HFF-Myc (cell line): ENCODE data around the gene RAB29.
"Not testable (repeated sequence)": the region's sequence is repeated elsewhere in the genome, so short reads cannot be mapped to it uniquely, and the experiment has no call there.

Source experiments
- DNase-seq: peaks from one replicate; pipeline ENCODE4 v3.0.0-alpha.2; 2011; ENCODE audit warnings: low read depth; ENCODE audit errors: extremely low read depth
- H3K4me3 ChIP-seq: replicated peaks from 2 replicates; pipeline ENCODE4 v1.5.1; 2011; ENCODE audit warnings: low read depth, mild to moderate bottlenecking, control low read depth, low read length
- TF ChIP-seq, protein P1 (sequence below): IDR thresholded peaks from 2 replicates; pipeline ENCODE4 v1.5.1; 2012; ENCODE audit warnings: mild to moderate bottlenecking, low read depth, low read length, control low read depth; ENCODE audit errors: missing control alignments

Gene RAB29

GRCh38 chr1:205735218-205735617 lies 40.1 kb downstream of the RAB29 start:
- TF ChIP-seq, protein P1, sequence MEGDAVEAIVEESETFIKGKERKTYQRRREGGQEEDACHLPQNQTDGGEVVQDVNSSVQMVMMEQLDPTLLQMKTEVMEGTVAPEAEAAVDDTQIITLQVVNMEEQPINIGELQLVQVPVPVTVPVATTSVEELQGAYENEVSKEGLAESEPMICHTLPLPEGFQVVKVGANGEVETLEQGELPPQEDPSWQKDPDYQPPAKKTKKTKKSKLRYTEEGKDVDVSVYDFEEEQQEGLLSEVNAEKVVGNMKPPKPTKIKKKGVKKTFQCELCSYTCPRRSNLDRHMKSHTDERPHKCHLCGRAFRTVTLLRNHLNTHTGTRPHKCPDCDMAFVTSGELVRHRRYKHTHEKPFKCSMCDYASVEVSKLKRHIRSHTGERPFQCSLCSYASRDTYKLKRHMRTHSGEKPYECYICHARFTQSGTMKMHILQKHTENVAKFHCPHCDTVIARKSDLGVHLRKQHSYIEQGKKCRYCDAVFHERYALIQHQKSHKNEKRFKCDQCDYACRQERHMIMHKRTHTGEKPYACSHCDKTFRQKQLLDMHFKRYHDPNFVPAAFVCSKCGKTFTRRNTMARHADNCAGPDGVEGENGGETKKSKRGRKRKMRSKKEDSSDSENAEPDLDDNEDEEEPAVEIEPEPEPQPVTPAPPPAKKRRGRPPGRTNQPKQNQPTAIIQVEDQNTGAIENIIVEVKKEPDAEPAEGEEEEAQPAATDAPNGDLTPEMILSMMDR = no peak
- H3K4me3 ChIP-seq = no peak overlapping the region
- no peak for DNase-seq

- no peak for DNase-seq
- no peak overlapping the region for H3K4me3 ChIP-seq
- TF ChIP-seq, protein P1 = no peak
Measured at GRCh38 chr1:205733438-205734175, 41.7 kb downstream of the RAB29 start.

- H3K4me3 ChIP-seq = no peak overlapping the region
- DNase-seq = no peak
- TF ChIP-seq, protein P1 = no peak
Measured at GRCh38 chr1:205729945-205730610, 45.2 kb downstream of the RAB29 start.

- TF ChIP-seq, protein P1 = no peak
- no peak overlapping the region for H3K4me3 ChIP-seq
- DNase-seq = no peak
Measured at GRCh38 chr1:205726619-205727125, 48.6 kb downstream of the RAB29 start.

GRCh38 chr1:205725514-205725913 lies 49.8 kb downstream of the RAB29 start:
- no peak for DNase-seq
- TF ChIP-seq, protein P1 = no peak
- H3K4me3 ChIP-seq = no peak overlapping the region

GRCh38 chr1:205720740-205721139 lies 54.5 kb downstream of the RAB29 start:
- DNase-seq = not testable (repeated sequence)

DNA sequence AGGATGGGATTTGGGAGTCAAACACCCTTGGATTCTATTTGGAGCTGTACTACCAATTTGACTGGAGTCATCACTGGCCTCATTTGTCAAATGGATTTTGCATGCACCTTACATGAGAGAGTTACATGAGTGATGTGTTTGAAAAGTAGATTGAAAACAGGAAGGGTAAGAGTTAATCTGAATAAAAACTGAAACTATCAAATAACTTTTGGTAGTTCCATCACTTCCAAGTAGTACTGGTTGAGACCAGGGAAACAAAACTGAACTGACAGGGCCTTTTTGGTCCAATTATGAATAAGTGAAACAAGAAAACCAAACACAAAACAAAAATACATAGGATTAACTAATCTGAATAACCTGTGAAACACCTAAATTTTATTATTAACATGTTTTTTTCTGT lies 55.5 kb downstream of the RAB29 start:
- no peak overlapping the region for H3K4me3 ChIP-seq
- TF ChIP-seq, protein P1 = no peak

More at GRCh38 chr1:205720740-205721139, 54.5 kb downstream of the RAB29 start:
- H3K4me3 ChIP-seq = not testable (repeated sequence)

More for the DNA sequence above, 55.5 kb downstream of the RAB29 start:
- no peak for DNase-seq
